Mesenchymal stem cell (in vitro differentiated cells and primary cell): ENCODE data around the gene RNF4.

Source experiments
- DNase-seq: peaks from one replicate; pipeline ENCODE4 v3.0.0-alpha.2; 2013
- H2AFZ ChIP-seq: one replicate; pipeline ENCODE4 v1.6.1; 2013; ENCODE audit warnings: low read depth, mild to moderate bottlenecking, control low read depth, inconsistent platforms, low read length, moderate library complexity
- H2AK5ac ChIP-seq: 2 replicates; pipeline ENCODE4 v1.6.1; 2013; ENCODE audit warnings: low read length, moderate library complexity, mild to moderate bottlenecking, inconsistent platforms; ENCODE audit not compliant: severe bottlenecking
- H2BK120ac ChIP-seq: one replicate; pipeline ENCODE4 v1.6.1; 2013; ENCODE audit warnings: low read depth, mild to moderate bottlenecking, inconsistent platforms, low read length, moderate library complexity
- H2BK12ac ChIP-seq, 2 experiments: one replicate each; pipeline ENCODE4 v1.6.1; 2013; ENCODE audit warnings: inconsistent platforms in 2 of 2, low read length in 2 of 2, mild to moderate bottlenecking in 2 of 2, moderate library complexity in 2 of 2, control low read depth in 1 of 2
- H2BK15ac ChIP-seq: one replicate; pipeline ENCODE4 v1.6.1; 2013; ENCODE audit warnings: mild to moderate bottlenecking, low read depth, inconsistent platforms; ENCODE audit not compliant: poor library complexity, severe bottlenecking
- H2BK5ac ChIP-seq: 2 replicates; pipeline ENCODE4 v1.6.1; 2013; ENCODE audit warnings: low read depth, mild to moderate bottlenecking, low read length, control low read depth, inconsistent platforms; ENCODE audit not compliant: poor library complexity, severe bottlenecking
- H3K14ac ChIP-seq, 2 experiments: one replicate each; pipeline ENCODE4 v1.6.1; 2013; ENCODE audit warnings: inconsistent platforms in 2 of 2, low read length in 2 of 2, control low read depth in 1 of 2, mild to moderate bottlenecking in 1 of 2, moderate library complexity in 1 of 2
- H3K18ac ChIP-seq, 2 experiments: one replicate each; pipeline ENCODE4 v1.6.1; 2013; ENCODE audit warnings: inconsistent platforms in 2 of 2, low read length in 2 of 2, control low read depth in 1 of 2, low read depth in 1 of 2, mild to moderate bottlenecking in 1 of 2
- H3K23ac ChIP-seq, 2 experiments: one replicate each; pipeline ENCODE4 v1.6.1; 2013; ENCODE audit warnings: inconsistent platforms in 2 of 2, low read length in 2 of 2, mild to moderate bottlenecking in 2 of 2, moderate library complexity in 2 of 2, control low read depth in 1 of 2
- H3K27ac ChIP-seq: 2 replicates; pipeline ENCODE4 v1.5.1; 2013; ENCODE audit warnings: mild to moderate bottlenecking, moderate library complexity, low read length, control low read depth, inconsistent platforms; ENCODE audit not compliant: poor library complexity, severe bottlenecking
- H3K27me3 ChIP-seq, 2 experiments: 2 replicates each; pipeline versions ENCODE4 v1.6.1 to v1.7.0; 2013; ENCODE audit warnings: low read length in 2 of 2, mild to moderate bottlenecking in 2 of 2, moderate library complexity in 2 of 2, control low read depth in 1 of 2, inconsistent platforms in 1 of 2; ENCODE audit not compliant: control insufficient read depth in 1 of 2, insufficient read depth in 1 of 2
- H3K36me3 ChIP-seq, 2 experiments: 2 replicates each; pipeline versions ENCODE4 v1.6.1 to v1.7.0; 2013; ENCODE audit warnings: low read length in 2 of 2, control low read depth in 1 of 2, inconsistent platforms in 1 of 2, low read depth in 1 of 2, mild to moderate bottlenecking in 1 of 2; ENCODE audit not compliant: insufficient read depth in 2 of 2, control insufficient read depth in 1 of 2
- H3K4ac ChIP-seq, 2 experiments: one replicate each; pipeline ENCODE4 v1.6.1; 2013; ENCODE audit warnings: inconsistent platforms in 2 of 2, low read length in 2 of 2, mild to moderate bottlenecking in 2 of 2, moderate library complexity in 2 of 2, control low read depth in 1 of 2, low read depth in 1 of 2
- H3K4me1 ChIP-seq: 2 replicates; pipeline ENCODE4 v1.6.1; 2013; ENCODE audit warnings: low read depth, low read length, control low read depth; ENCODE audit not compliant: control insufficient read depth, insufficient read depth
- H3K4me2 ChIP-seq: 2 replicates; pipeline ENCODE4 v1.6.1; 2013; ENCODE audit warnings: low read length, mild to moderate bottlenecking, inconsistent platforms; ENCODE audit not compliant: poor library complexity, severe bottlenecking
- H3K4me3 ChIP-seq, 2 experiments: 2 replicates each; pipeline versions ENCODE4 v1.5.1 to v1.7.0; 2013; ENCODE audit warnings: low read length in 2 of 2, mild to moderate bottlenecking in 2 of 2, control low read depth in 1 of 2, low read depth in 1 of 2; ENCODE audit not compliant: insufficient read depth in 1 of 2
- H3K79me1 ChIP-seq: replicated peaks from 2 replicates; pipeline ENCODE4 v1.6.1; 2013; ENCODE audit warnings: mild to moderate bottlenecking, control low read depth, low read length, inconsistent platforms; ENCODE audit not compliant: poor library complexity, severe bottlenecking
- H3K9ac ChIP-seq: 2 replicates; pipeline ENCODE4 v1.7.0; 2013; ENCODE audit warnings: mild to moderate bottlenecking, low read length, moderate library complexity
- H3K9me3 ChIP-seq: 2 replicates; pipeline ENCODE4 v1.7.0; 2013; ENCODE audit warnings: mild to moderate bottlenecking, low read length; ENCODE audit not compliant: control insufficient read depth
- H4K8ac ChIP-seq: one replicate; pipeline ENCODE4 v1.6.1; 2013; ENCODE audit warnings: inconsistent platforms, mild to moderate bottlenecking, low read length, moderate library complexity
- H4K91ac ChIP-seq: one replicate; pipeline ENCODE4 v1.6.1; 2013; ENCODE audit warnings: mild to moderate bottlenecking, low read length, inconsistent platforms
- WGBS: methylation state at CpG from one replicate; pipeline ENCODE4 v1.1.7; 2013; ENCODE audit warnings: mixed read lengths; 5-methylcytosine and 5-hydroxymethylcytosine counted together

RNF4 gene

GRCh38 chr4:2486981-2487380 is 18.1 kb downstream of the RNF4 start:
- H3K4ac ChIP-seq = no peak overlapping the region

GRCh38 chr4:2487632-2488031 is 18.7 kb downstream of the RNF4 start:
- H2AFZ ChIP-seq = no peak overlapping the region
- H3K4me2 ChIP-seq = no peak overlapping the region
- no peak overlapping the region for H2BK120ac ChIP-seq
- H3K9me3 ChIP-seq = no peaks in the 10 kb centered on the region
- H3K9ac ChIP-seq = no peak overlapping the region
- WGBS = 92% methylated on average over 5 of the region's 6 CpGs
- H3K14ac ChIP-seq = no peak overlapping the region
- no peak overlapping the region for H2AK5ac ChIP-seq
- H3K18ac ChIP-seq = no peak overlapping the region
- H4K91ac ChIP-seq = no peak overlapping the region
- peak; percentile 11 for DNase-seq
- H3K4me3 ChIP-seq = no peak overlapping the region
- H3K23ac ChIP-seq = no peak overlapping the region
- H2BK12ac ChIP-seq = no peak overlapping the region
- no peak overlapping the region for H3K4ac ChIP-seq
- no peak overlapping the region for H4K8ac ChIP-seq
- peaks cover 10% of the 10 kb centered on the region for H3K4me1 ChIP-seq
- peaks cover 5% of the 10 kb centered on the region for H3K79me1 ChIP-seq
- no peak overlapping the region for H3K27ac ChIP-seq
- H3K27me3 ChIP-seq = no peaks in the 10 kb centered on the region
- no peak overlapping the region for H2BK5ac ChIP-seq
- H3K36me3 ChIP-seq = peaks cover 27 to 30% of the 10 kb centered on the region in 2 experiments
- H2BK15ac ChIP-seq = no peak overlapping the region

More at GRCh38 chr4:2486981-2487380, 18.1 kb downstream of the RNF4 start:
- Histone ChIP-seq H4K8ac (no peak overlapping the region), H2BK5ac (no peak overlapping the region), H2BK120ac (no peak overlapping the region), H2AFZ (no peak overlapping the region), H3K9me3 (no peaks in the 10 kb centered on the region), H3K23ac (no peak overlapping the region), H3K4me1 (peaks cover 13% of the 10 kb centered on the region), H2AK5ac (no peak overlapping the region), H3K14ac (no peak overlapping the region), H3K36me3 (peaks cover 23 to 27% of the 10 kb centered on the region in 2 experiments), H2BK12ac (no peak overlapping the region), H3K27me3 (no peaks in the 10 kb centered on the region), H4K91ac (no peak overlapping the region), H3K4me2 (no peak overlapping the region), H3K79me1 (no peaks in the 10 kb centered on the region), H3K4me3 (no peak overlapping the region), H2BK15ac (no peak overlapping the region), H3K27ac (no peak overlapping the region), H3K18ac (no peak overlapping the region), H3K9ac (no peak overlapping the region)
- WGBS = 96% methylated on average over 6 of the region's 6 CpGs
- DNase-seq = no peak

- no peak overlapping the region for H2BK12ac ChIP-seq
- no peak overlapping the region for H3K4ac ChIP-seq
- H2BK5ac ChIP-seq = no peak overlapping the region
- H3K14ac ChIP-seq = no peak overlapping the region
- no peak overlapping the region for H2BK15ac ChIP-seq
- no peak overlapping the region for H3K4me3 ChIP-seq
- no peaks in the 10 kb centered on the region for H3K9me3 ChIP-seq
- peak overlapping the region; percentile 19 for H4K91ac ChIP-seq
- no peak overlapping the region for H2AK5ac ChIP-seq
- H3K79me1 ChIP-seq = peaks cover 9% of the 10 kb centered on the region
- H3K27me3 ChIP-seq = no peaks in the 10 kb centered on the region
- H2BK120ac ChIP-seq = no peak overlapping the region
- no peak for DNase-seq
- H3K4me2 ChIP-seq = no peak overlapping the region
- H3K27ac ChIP-seq = no peak overlapping the region
- H3K36me3 ChIP-seq = peaks cover 34 to 36% of the 10 kb centered on the region in 2 experiments
- no peak overlapping the region for H2AFZ ChIP-seq
- 97% methylated on average over 20 of the region's 20 CpGs for WGBS
- no peak overlapping the region for H4K8ac ChIP-seq
- H3K4me1 ChIP-seq = peaks cover 10% of the 10 kb centered on the region
- H3K23ac ChIP-seq = no peak overlapping the region
- H3K18ac ChIP-seq = no peak overlapping the region
- no peak overlapping the region for H3K9ac ChIP-seq
Measured at GRCh38 chr4:2489081-2489805, 20.3 kb downstream of the RNF4 start.

GRCh38 chr4:2489841-2490552 is 21.1 kb downstream of the RNF4 start:
- H2BK120ac ChIP-seq = no peak overlapping the region
- WGBS = 96% methylated on average over 9 of the region's 9 CpGs

More at GRCh38 chr4:2489841-2490552, 21.1 kb downstream of the RNF4 start:
- no peak for DNase-seq
- H3K36me3 ChIP-seq = peaks cover 34 to 39% of the 10 kb centered on the region in 2 experiments
- no peak overlapping the region for H2BK12ac ChIP-seq
- H3K9ac ChIP-seq = peak overlapping the region; percentile 46
- no peak overlapping the region for H2BK15ac ChIP-seq
- no peak overlapping the region for H3K27ac ChIP-seq
- no peak overlapping the region for H3K14ac ChIP-seq
- peaks cover 8% of the 10 kb centered on the region for H3K4me1 ChIP-seq
- H3K9me3 ChIP-seq = no peaks in the 10 kb centered on the region
- H4K91ac ChIP-seq = no peak overlapping the region
- H2AFZ ChIP-seq = no peak overlapping the region
- H3K4me3 ChIP-seq = no peak overlapping the region
- no peaks in the 10 kb centered on the region for H3K27me3 ChIP-seq
- H3K18ac ChIP-seq = no peak overlapping the region
- H3K4ac ChIP-seq = no peak overlapping the region
- H4K8ac ChIP-seq = no peak overlapping the region
- no peak overlapping the region for H2AK5ac ChIP-seq
- no peak overlapping the region for H2BK5ac ChIP-seq
- no peak overlapping the region for H3K23ac ChIP-seq
- peaks cover 9% of the 10 kb centered on the region for H3K79me1 ChIP-seq
- H3K4me2 ChIP-seq = no peak overlapping the region
